Neural cell (in vitro differentiated cells): ENCODE results near the gene ATG9B. TPM values are rescaled to one million over a fixed set of nuclear protein-coding genes. Genes with fewer than 3 reads are reported as not detected.

Experiments
- H2AFZ ChIP-seq: fragments of 200-600, 300-800 bp; sonication (generic), shearing (Covaris generic); 2 replicates; pipeline ENCODE4 v1.6.0; 2014; ENCODE audit warnings: low read depth, mild to moderate bottlenecking, antibody characterized with exemption, low read length, moderate library complexity
- H3F3A ChIP-seq: fragments of 200-600 bp; shearing (Covaris generic); 2 replicates; pipeline ENCODE4 v1.6.1; 2016; ENCODE audit warnings: mild to moderate bottlenecking, moderate library complexity, mixed read lengths, antibody characterized with exemption, low read length; ENCODE audit not compliant: insufficient read depth, poor library complexity, severe bottlenecking
- H3K27ac ChIP-seq: fragments of 200-600, 300-800 bp; sonication (generic), shearing (Covaris generic); 2 replicates; pipeline ENCODE4 v1.5.1; 2014; ENCODE audit warnings: mild to moderate bottlenecking, low read length, moderate library complexity
- H3K27me3 ChIP-seq: fragments of 300-800, 200-600 bp; sonication (generic), shearing (Covaris generic); 2 replicates; pipeline ENCODE4 v1.6.0; 2014; ENCODE audit warnings: mild to moderate bottlenecking, low read depth, low read length, moderate library complexity; ENCODE audit not compliant: insufficient read depth
- H3K36me3 ChIP-seq: fragments of 300-800, 200-600 bp; sonication (generic), shearing (Covaris generic); 2 replicates; pipeline ENCODE4 v1.5.1; 2014; ENCODE audit warnings: mild to moderate bottlenecking, antibody characterized with exemption, low read length, moderate library complexity; ENCODE audit not compliant: insufficient read depth
- H3K4me2 ChIP-seq: fragments of 300-800, 200-600 bp; sonication (generic), shearing (Covaris generic); 2 replicates; pipeline ENCODE4 v1.6.0; 2014; ENCODE audit warnings: mild to moderate bottlenecking, low read length
- H3K4me3 ChIP-seq: fragments of 300-800, 200-600 bp; sonication (generic), shearing (Covaris generic); 2 replicates; pipeline ENCODE4 v1.5.1; 2014; ENCODE audit warnings: mild to moderate bottlenecking, low read length, moderate library complexity
- H3K79me2 ChIP-seq: fragments of 200-600 bp; shearing (Covaris generic); replicated peaks from 2 replicates; pipeline ENCODE4 v1.6.0; 2014; ENCODE audit warnings: mild to moderate bottlenecking, low read length, moderate library complexity; ENCODE audit not compliant: insufficient read depth
- H3K9ac ChIP-seq: fragments of 300-800, 200-600 bp; sonication (generic), shearing (Covaris generic); 2 replicates; pipeline ENCODE4 v1.6.1; 2016; ENCODE audit warnings: mild to moderate bottlenecking, low read length, mixed read lengths
- H3K9me2 ChIP-seq: fragments of 200-600 bp; shearing (Covaris generic); 2 replicates; pipeline ENCODE4 v1.6.1; 2016; ENCODE audit warnings: mild to moderate bottlenecking, low read length, mixed read lengths; ENCODE audit not compliant: insufficient read depth
- H3K9me3 ChIP-seq: fragments of 200-600, 300-800 bp; sonication (generic), shearing (Covaris generic); 2 replicates; pipeline ENCODE4 v1.6.1; 2016; ENCODE audit warnings: mild to moderate bottlenecking, mixed run types, low read length, moderate library complexity, mixed read lengths
- H4K20me1 ChIP-seq: fragments of 200-600 bp; shearing (Covaris generic); 2 replicates; pipeline ENCODE4 v1.6.1; 2016; ENCODE audit warnings: mild to moderate bottlenecking, mixed run types; ENCODE audit not compliant: insufficient read depth
- CTCF ChIP-seq: fragments of 450-650 bp; IDR thresholded peaks from 2 replicates; pipeline ENCODE4 v1.5.1; 2014; ENCODE audit warnings: antibody characterized with exemption, mild to moderate bottlenecking, moderate library complexity; ENCODE audit not compliant: poor library complexity, severe bottlenecking
- EP300 ChIP-seq: fragments of 450-650 bp; conservative IDR thresholded peaks from 2 replicates; pipeline ENCODE4 v1.6.1; 2014; ENCODE audit warnings: antibody characterized with exemption, mild to moderate bottlenecking, moderate library complexity; ENCODE audit not compliant: poor library complexity, severe bottlenecking
- EZH2 ChIP-seq: fragments of 200-600, 300-800 bp; shearing (Covaris generic), sonication (generic); IDR thresholded peaks from 2 replicates; pipeline ENCODE4 v1.6.1; 2014; ENCODE audit warnings: antibody characterized with exemption, low read length, borderline replicate concordance, mild to moderate bottlenecking; ENCODE audit not compliant: insufficient read depth, poor library complexity, severe bottlenecking
- MXI1 ChIP-seq: fragments of 450-650 bp; conservative IDR thresholded peaks from 2 replicates; pipeline ENCODE4 v1.6.1; 2014; ENCODE audit warnings: antibody characterized with exemption, mild to moderate bottlenecking; ENCODE audit not compliant: poor library complexity, severe bottlenecking
- POLR2AphosphoS5 ChIP-seq: IDR thresholded peaks from 2 replicates; pipeline ENCODE4 v1.6.1; 2012
- RAD21 ChIP-seq: fragments of 450-650 bp; conservative IDR thresholded peaks from 2 replicates; pipeline ENCODE4 v1.6.1; 2014; ENCODE audit warnings: antibody characterized with exemption, mild to moderate bottlenecking, moderate library complexity
- REST ChIP-seq: IDR thresholded peaks from 2 replicates; pipeline ENCODE4 v1.6.1; 2012; ENCODE audit warnings: borderline replicate concordance
- SMC3 ChIP-seq: fragments of 450-650 bp; conservative IDR thresholded peaks from 2 replicates; pipeline ENCODE4 v1.6.1; 2014; ENCODE audit warnings: antibody characterized with exemption, mild to moderate bottlenecking, moderate library complexity; ENCODE audit not compliant: poor library complexity
- TAF1 ChIP-seq: IDR thresholded peaks from 2 replicates; pipeline ENCODE4 v1.6.1; 2012; ENCODE audit warnings: low read depth
- polyA plus RNA-seq: library from polyadenylated mRNA; depleted of rRNA; stranded (reverse); fragments of >200 nt; gene quantifications from 2 replicates; pipeline ENCODE4 v1.2.3, GENCODE V29; 2014

The ATG9B gene
- polyA plus RNA-seq, 1 donor from 2014 or later: 1.4 TPM

GRCh38 chr7:151005566-151005965 is 18.7 kb downstream of the ATG9B start:
- Histone ChIP-seq H3K36me3 (no peaks in the 10 kb centered on the region), H2AFZ (no peak overlapping the region), H3K27ac (no peak overlapping the region), H3K9me2 (no peaks in the 10 kb centered on the region), H3K79me2 (no peaks in the 10 kb centered on the region), H3K4me3 (no peak overlapping the region), H3K4me2 (no peak overlapping the region), H3K9me3 (no peaks in the 10 kb centered on the region), H3K27me3 (no peaks in the 10 kb centered on the region), H4K20me1 (no peaks in the 10 kb centered on the region), H3F3A (no peaks in the 10 kb centered on the region), H3K9ac (no peak overlapping the region)
- TF ChIP-seq POLR2AphosphoS5 (no peak), RAD21 (no peak), SMC3 (no peak), TAF1 (no peak), REST (no peak), EP300 (no peak), CTCF (no peak), MXI1 (no peak), EZH2 (no peak)

GRCh38 chr7:151003572-151003971 is 20.7 kb downstream of the ATG9B start:
- no peaks in the 10 kb centered on the region for H3K9me2 ChIP-seq
- no peaks in the 10 kb centered on the region for H4K20me1 ChIP-seq
- no peak overlapping the region for H3K4me2 ChIP-seq
- no peaks in the 10 kb centered on the region for H3K79me2 ChIP-seq
- no peaks in the 10 kb centered on the region for H3F3A ChIP-seq
- no peak overlapping the region for H3K27ac ChIP-seq
- no peak overlapping the region for H3K4me3 ChIP-seq
- no peak overlapping the region for H2AFZ ChIP-seq
- no peaks in the 10 kb centered on the region for H3K27me3 ChIP-seq
- no peaks in the 10 kb centered on the region for H3K9me3 ChIP-seq
- H3K36me3 ChIP-seq: no peaks in the 10 kb centered on the region
- TF ChIP-seq EZH2 (no peak), POLR2AphosphoS5 (no peak), REST (no peak), RAD21 (no peak), EP300 (no peak), TAF1 (no peak), SMC3 (no peak), MXI1 (no peak)
- H3K9ac ChIP-seq: no peak overlapping the region
